Aorta (tissue), 5 donors: ENCODE data around the gene MLLT1. TPM values are rescaled to one million over a fixed set of nuclear protein-coding genes. Genes with fewer than 3 reads are reported as not detected.

Source experiments
- ATAC-seq: fragments of 200-7000 bp; cut with Tn5 transposase; one replicate; pipeline ENCODE4 v1.9.1; 2022; ENCODE audit warnings: moderate library complexity; ENCODE audit not compliant: low FRiP score
- DNase-seq, 2 donors: peaks; one replicate each; pipeline ENCODE4 v3.0.0-alpha.2; 2020
- H3K27ac ChIP-seq, 2 donors: one replicate each; pipeline ENCODE4 v1.5.1; 2013; ENCODE audit warnings: low read length in 2 of 2, mild to moderate bottlenecking in 2 of 2, moderate library complexity in 2 of 2, control low read depth in 1 of 2, inconsistent platforms in 1 of 2, low read depth in 1 of 2
- H3K27me3 ChIP-seq, 2 donors: one replicate each; pipeline ENCODE4 v1.6.1; 2013; ENCODE audit warnings: control low read depth in 1 of 2, low read length in 1 of 2, mild to moderate bottlenecking in 1 of 2, moderate library complexity in 1 of 2; ENCODE audit not compliant: insufficient read depth in 2 of 2, control insufficient read depth in 1 of 2
- H3K36me3 ChIP-seq, 2 donors: one replicate each; pipeline ENCODE4 v1.6.1; 2013; ENCODE audit warnings: control low read depth in 1 of 2, low read length in 1 of 2, mild to moderate bottlenecking in 1 of 2; ENCODE audit not compliant: insufficient read depth in 2 of 2, control insufficient read depth in 1 of 2
- H3K4me1 ChIP-seq, 2 donors: one replicate each; pipeline ENCODE4 v1.6.1; 2013; ENCODE audit warnings: low read length in 2 of 2, control low read depth in 1 of 2, mild to moderate bottlenecking in 1 of 2, moderate library complexity in 1 of 2; ENCODE audit not compliant: insufficient read depth in 2 of 2, control insufficient read depth in 1 of 2
- H3K4me3 ChIP-seq, 2 donors: one replicate each; pipeline ENCODE4 v1.5.1; 2013; ENCODE audit warnings: low read length in 2 of 2, control low read depth in 1 of 2, mild to moderate bottlenecking in 1 of 2
- H3K9me3 ChIP-seq: one replicate; pipeline ENCODE4 v1.6.1; 2013; ENCODE audit warnings: mild to moderate bottlenecking, low read length; ENCODE audit not compliant: control insufficient read depth
- WGBS, 2 donors: extraction: QIAGEN DNeasy Blood & Tissue Kit; methylation state at CpG; one replicate each; pipeline ENCODE4 v1.1.7; 2013; 5-methylcytosine and 5-hydroxymethylcytosine counted together
- intact Hi-C, 2 donors: fragments of 100-400 bp; cut with DNase I; formaldehyde crosslinking; loops; one replicate each; pipeline versions ENCODE4 v1.14.2 to v1.15.0; 2022
- polyA plus RNA-seq, 2 donors: library from polyadenylated mRNA; stranded (reverse); fragments of 200-250 nt; gene quantifications; one replicate each; pipeline ENCODE4 v1.2.3, GENCODE V29; 2013
- total RNA-seq, 2 donors: library from RNA; stranded (reverse); fragmentation: NEBNext Ultra II Directional; extraction: Animal tissue kit (Norgen Biotek cat#: 25700); gene quantifications; one replicate each; pipeline ENCODE4 v1.2.1, GENCODE V29; 2021
- donor health status: healthy with polysubstance abuse.
- donor health status: Bipolar disorder and iron deficiency.
- donor health status: DM: no; HTN: no; CAD: no.
- donor health status: DM: no; HTN: no; CAD: no.
- donor health status: DM: yes; HTN: yes; CAD: no.

MLLT1 gene
- total and polyA plus RNA-seq, 4 donors = 14.9 to 55.5 (median 44.5) TPM

DNA sequence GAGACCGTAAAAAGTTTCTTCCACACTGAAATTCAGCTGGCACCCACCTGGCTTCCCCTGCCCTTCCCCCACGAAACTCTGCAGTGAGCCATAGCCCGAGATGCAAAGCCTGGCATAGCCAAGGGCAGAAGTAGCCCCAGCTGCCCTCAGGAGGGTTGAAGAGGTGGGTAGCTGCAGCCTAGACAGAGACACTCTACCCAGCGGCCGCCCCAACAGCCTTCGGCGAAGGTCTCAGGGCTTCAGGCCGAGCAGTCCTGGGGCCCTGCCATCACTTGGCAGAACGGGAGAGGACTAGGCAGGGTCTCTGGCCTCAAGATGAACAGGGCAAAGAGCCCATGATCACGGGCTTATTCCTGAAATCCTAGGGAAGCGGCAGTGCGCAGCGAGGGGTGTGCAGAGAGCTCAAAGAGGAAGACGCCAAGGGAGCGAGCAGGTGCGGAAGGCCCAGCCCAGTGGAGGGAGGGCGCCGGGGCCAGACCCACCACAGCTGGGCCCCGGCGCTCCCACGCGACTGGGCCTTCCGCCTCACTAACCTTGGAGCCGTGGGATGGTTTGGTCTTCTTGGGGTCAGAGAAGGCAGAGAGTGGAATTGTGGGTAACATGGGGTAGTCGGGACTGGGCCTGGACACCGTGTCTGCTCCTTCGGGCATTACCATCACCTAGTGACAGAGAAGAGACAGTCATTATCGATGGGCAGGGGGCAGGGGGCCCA lies 53.2 kb downstream of the MLLT1 start:
- Histone ChIP-seq H3K4me3 (no peak overlapping the region), H3K27me3 (no peaks in the 10 kb centered on the region), H3K36me3 (no peaks in the 10 kb centered on the region), H3K4me1 (no peaks in the 10 kb centered on the region), H3K27ac (no peak overlapping the region), H3K9me3 (no peaks in the 10 kb centered on the region)
- no peak for ATAC-seq
- DNase-seq = peak; percentile 37 to 69
- intact Hi-C loops = no loop called here
- WGBS, 2 donors = 92% methylated on average over 26 to 28 of the region's 28 CpGs

DNA sequence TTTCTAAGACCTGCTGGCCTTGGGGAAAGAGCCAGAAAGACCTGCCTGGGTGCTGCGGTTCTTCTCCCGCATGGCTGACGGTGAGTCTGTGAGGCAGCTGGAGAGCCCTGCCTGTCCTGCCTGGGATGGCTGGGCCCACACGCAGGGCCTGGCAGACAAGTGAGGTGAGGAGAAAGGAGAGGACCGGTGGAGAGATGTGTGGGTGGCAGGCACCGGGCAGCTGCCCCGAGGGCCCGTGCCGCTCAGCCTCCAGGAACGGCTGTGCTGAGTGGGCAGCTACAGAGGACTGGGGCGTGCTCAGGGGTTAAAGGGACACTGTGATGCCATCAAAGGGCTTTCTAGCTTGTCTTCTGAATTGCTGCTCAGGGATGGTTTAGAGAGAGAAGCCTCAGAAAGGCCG lies 53.8 kb downstream of the MLLT1 start:
- no peak for DNase-seq
- H3K4me3 ChIP-seq = no peak overlapping the region
- no peak overlapping the region for H3K27ac ChIP-seq
- intact Hi-C loops = no loop called here
- WGBS, 2 donors = 86 to 89% methylated on average over 12 of the region's 12 CpGs
- no peaks in the 10 kb centered on the region for H3K27me3 ChIP-seq
- no peaks in the 10 kb centered on the region for H3K9me3 ChIP-seq
- H3K36me3 ChIP-seq = no peaks in the 10 kb centered on the region
- ATAC-seq = no peak
- no peaks in the 10 kb centered on the region for H3K4me1 ChIP-seq

DNA sequence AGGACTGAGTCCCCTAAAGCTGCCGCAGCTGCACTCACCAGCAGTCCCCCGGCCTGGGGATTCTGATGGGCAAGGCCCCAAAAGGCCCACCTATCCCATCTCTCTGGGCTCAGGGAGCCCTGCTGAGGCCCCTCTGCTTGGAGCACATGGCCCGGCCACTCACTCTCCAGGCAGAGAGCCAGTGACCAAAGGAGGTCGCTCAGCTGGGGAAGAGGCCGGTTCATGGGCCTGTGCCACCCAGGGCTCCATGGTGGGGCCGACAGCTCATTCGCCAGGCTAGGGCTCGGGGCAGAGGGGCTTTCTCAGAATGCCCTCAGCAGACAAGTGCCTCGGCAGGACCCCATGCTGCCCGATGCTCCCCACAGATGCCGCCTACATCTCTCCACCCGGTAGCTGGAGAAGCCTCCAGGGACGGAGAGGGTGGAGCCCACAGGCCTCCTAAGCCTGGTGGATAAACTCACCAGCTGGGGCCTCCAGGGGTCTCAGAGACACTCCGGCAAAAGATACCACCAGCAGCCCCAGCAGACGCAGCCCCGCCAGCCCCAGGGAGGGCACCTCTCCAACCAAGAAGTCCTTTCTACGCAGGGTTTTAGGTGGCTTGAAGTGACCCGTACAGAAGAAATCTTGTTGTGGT lies 54.4 kb downstream of the MLLT1 start:
- Histone ChIP-seq H3K27me3 (no peaks in the 10 kb centered on the region), H3K4me3 (no peak overlapping the region), H3K4me1 (no peaks in the 10 kb centered on the region), H3K27ac (no peak overlapping the region), H3K9me3 (no peaks in the 10 kb centered on the region), H3K36me3 (no peaks in the 10 kb centered on the region)
- DNase-seq (peak; percentile 38 to 60), ATAC-seq (no peak)
- WGBS, 2 donors = 90 to 94% methylated on average over 18 of the region's 18 CpGs
- intact Hi-C loops = no loop called here

DNA sequence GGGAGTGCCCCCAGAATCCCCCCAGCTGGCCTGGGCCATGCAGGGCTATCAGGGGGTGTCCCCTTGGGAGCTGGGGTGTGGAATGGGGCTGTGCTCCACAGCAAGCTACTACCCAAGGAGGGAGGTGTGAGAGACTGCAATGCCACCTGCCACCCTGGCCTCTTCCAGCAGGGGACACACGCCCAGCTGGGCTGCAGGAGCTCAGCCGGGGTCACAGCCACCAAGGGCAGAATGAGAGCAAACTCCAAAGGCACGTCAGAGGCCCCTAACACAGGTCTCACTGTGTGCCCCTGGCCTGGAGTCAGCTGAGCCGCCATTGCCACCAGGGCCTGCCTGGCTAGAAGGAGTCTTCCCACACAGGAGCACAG lies 55.5 kb downstream of the MLLT1 start:
- H3K9me3 ChIP-seq = no peaks in the 10 kb centered on the region
- no peak overlapping the region for H3K4me3 ChIP-seq
- no peaks in the 10 kb centered on the region for H3K4me1 ChIP-seq
- WGBS, 2 donors = 89 to 93% methylated on average over 4 of the region's 4 CpGs
- ATAC-seq (no peak), DNase-seq (peak in 1 of 2 donors; percentile 32)
- H3K36me3 ChIP-seq = no peaks in the 10 kb centered on the region
- H3K27me3 ChIP-seq = no peaks in the 10 kb centered on the region
- no peak overlapping the region for H3K27ac ChIP-seq
- intact Hi-C loops = no loop called here

DNA sequence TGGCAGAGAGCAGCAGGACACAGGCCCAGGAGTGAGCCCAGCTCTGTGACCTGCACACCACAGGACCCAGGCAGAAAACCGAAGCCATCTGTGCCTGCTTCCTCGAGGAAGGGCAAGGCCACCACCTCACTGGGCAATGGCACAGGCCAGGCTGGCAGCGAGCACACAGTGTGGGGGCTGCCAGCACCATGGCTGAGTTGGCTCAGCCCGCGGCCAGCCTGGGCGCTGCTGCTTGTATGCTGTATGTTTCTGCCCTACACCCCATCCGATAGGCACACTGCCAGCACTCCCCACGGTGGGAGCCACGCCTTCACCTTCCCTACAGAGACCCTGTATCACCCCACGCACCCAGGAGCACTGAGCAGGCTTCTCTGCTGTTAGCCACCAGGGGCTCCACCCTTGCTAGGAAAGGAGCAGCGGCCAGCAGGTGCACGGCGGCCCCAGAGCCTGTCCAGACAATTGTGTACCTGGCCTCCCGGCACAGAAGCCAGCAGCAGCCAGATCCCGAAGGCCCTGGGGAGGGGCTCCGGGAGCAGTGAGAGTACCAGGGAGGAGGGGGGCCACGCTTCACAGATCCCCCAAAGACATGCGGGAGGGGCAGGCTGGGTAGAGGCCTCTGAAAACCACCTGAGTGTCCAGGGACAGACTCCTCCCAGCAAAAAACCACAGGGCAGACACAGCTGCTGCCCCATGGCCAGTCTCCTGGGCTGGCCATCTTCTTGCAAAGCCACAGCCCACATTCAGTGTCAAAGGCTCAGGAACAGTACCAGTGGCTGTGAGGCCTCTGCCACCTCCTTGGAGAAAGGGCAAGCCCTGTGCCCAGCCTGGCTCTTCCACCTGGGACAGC lies 56.1 kb downstream of the MLLT1 start:
- intact Hi-C loops = no loop called here
- no peaks in the 10 kb centered on the region for H3K27me3 ChIP-seq
- no peak overlapping the region for H3K27ac ChIP-seq
- no peak overlapping the region for H3K4me3 ChIP-seq
- DNase-seq = peak; percentile 43 to 73
- 58 to 65% methylated on average over 16 to 18 of the region's 18 CpGs for whole genome bisulfite sequencing, 2 donors
- H3K36me3 ChIP-seq = no peaks in the 10 kb centered on the region
- H3K4me1 ChIP-seq = no peaks in the 10 kb centered on the region
- no peak for ATAC-seq
- H3K9me3 ChIP-seq = no peaks in the 10 kb centered on the region

DNA sequence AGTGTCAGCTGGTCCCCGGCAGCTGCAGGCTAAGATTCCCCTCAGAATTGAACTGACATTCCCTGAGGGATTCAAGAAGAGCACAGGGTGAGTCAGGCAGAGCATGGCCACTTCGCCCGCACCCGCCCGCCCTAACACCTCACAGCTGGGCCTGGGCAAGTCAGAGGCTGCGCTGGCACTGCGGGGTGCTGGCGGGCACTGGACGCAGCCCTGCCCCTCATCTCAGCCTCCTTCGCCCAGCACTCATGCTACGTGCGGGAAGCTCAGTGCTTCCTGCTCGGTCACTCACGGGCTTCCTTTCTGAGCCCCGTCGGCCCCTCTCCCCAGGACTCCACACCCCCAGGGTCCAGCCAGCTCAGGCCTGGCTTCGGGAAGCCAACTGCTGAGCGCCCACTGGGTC lies 56.9 kb downstream of the MLLT1 start:
- no peak overlapping the region for H3K27ac ChIP-seq
- no peaks in the 10 kb centered on the region for H3K36me3 ChIP-seq
- no peaks in the 10 kb centered on the region for H3K9me3 ChIP-seq
- intact Hi-C loops = no loop called here
- no peak overlapping the region for H3K4me3 ChIP-seq
- H3K27me3 ChIP-seq = no peaks in the 10 kb centered on the region
- no peaks in the 10 kb centered on the region for H3K4me1 ChIP-seq
- no peak for DNase-seq
- 93 to 94% methylated on average over 15 to 18 of the region's 18 CpGs for WGBS, 2 donors
- no peak for ATAC-seq

DNA sequence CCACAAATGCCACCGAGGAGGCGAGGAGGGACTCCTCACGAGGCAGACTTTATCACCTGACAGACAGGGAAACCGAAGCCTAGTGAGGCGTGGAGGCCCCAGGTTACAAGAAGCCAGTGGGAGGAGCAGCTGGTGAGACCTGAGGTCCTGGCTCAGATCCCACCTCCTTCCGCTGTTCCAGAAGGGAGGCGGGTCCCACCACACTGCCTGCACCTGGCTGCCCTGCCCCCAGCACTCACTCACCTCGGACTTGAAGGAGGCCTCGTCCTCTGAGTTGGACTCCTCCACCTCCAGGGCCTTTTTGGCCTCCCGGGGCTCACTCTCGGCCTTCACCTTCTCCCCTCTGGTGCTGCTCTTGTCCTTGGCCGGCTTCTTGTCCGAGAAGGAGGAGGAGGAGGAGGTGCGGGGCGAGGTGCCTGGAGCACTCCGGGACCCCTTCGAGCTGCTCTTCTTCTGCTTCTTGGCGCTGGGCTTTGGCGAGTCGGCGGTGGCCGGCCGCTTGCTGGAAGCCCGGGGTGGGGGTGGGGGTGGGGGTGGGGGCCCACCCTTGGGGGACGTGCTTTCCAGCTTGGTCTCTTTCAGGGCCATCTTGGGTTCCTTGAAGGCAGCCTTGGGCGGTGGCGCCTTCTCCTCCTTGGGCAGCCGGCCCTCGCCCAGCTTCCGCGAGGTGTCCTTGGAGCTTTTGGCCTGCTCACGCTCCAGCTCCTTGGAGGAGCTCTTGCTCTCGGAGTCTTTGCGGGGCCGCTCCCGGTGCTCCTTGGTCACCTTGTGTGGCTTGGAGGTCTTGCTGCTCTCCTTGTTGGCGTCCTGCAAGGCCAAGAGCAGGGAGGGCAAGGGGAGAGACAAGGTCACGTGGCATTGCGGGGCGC lies 57.7 kb downstream of the MLLT1 start:
- Histone ChIP-seq H3K4me1 (no peaks in the 10 kb centered on the region), H3K27ac (no peak overlapping the region)
- intact Hi-C loops = no loop called here

DNA sequence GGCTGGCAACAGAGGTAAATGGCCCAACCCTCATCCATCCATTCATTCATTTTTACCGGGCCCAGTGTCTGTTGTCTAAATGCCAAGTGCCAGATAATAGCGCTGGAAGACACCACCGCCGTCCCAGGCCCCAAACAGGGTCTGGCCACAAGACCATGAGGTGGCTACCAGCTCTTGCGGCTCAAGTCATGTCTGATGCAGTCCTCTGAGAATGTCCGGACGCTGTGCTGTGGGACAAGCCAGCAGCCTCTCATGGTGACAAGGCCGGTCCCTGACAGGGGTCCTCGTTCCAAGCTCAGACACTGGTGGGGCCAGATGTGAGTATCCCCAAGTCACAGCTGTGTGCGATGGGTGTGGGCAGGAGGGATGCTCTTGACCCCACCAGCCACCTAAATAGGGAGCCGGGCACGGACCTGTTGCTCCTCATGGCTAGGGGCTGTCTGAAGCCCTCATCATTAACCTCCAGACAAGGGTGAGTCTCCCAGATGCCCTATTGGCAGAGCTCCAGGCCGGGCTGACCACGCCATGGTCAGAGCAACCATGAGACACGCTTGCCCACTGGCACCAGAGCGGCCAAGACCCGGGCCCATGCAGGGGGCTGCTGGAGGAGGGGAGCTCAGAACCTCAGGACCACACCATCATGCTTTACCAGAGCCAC lies 58.4 kb downstream of the MLLT1 start:
- no peaks in the 10 kb centered on the region for H3K4me1 ChIP-seq
- intact Hi-C loops = no loop called here
- no peaks in the 10 kb centered on the region for H3K9me3 ChIP-seq
- no peak overlapping the region for H3K27ac ChIP-seq
- H3K36me3 ChIP-seq = no peaks in the 10 kb centered on the region
- DNase-seq (peak in 1 of 2 donors; percentile 74), ATAC-seq (no peak)
- no peak overlapping the region for H3K4me3 ChIP-seq
- 88 to 91% methylated on average over 17 of the region's 17 CpGs for WGBS, 2 donors
- no peaks in the 10 kb centered on the region for H3K27me3 ChIP-seq

More for the DNA sequence above, 57.7 kb downstream of the MLLT1 start:
- Histone ChIP-seq H3K27me3 (no peaks in the 10 kb centered on the region), H3K36me3 (no peaks in the 10 kb centered on the region), H3K4me3 (no peak overlapping the region), H3K9me3 (no peaks in the 10 kb centered on the region)
- 90 to 92% methylated on average over 36 to 40 of the region's 40 CpGs for WGBS, 2 donors
- DNase-seq = peak in 1 of 2 donors; percentile 74
- no peak for ATAC-seq
